Measurements from ENCODE around the gene CA5A. TPM values are rescaled to one million over a fixed set of nuclear protein-coding genes. Genes with fewer than 3 reads are reported as not detected.
"Not testable (repeated sequence)": the region's sequence is repeated elsewhere in the genome, so short reads cannot be mapped to it uniquely, and the experiment has no call there.

CA5A gene
- total RNA-seq, 1 donor from 2014 or later = not detected

- Histone ChIP-seq H3K27me3 (no peaks in the 10 kb centered on the region), H3K4me1 (no peaks in the 10 kb centered on the region), H3K36me3 (no peaks in the 10 kb centered on the region), H3K27ac (no peak overlapping the region), H3K4me3 (no peak overlapping the region), H3K9me3 (no peaks in the 10 kb centered on the region)
- TF ChIP-seq CTCF (IDR thresholded peaks at IDR 0.05) = no peak
- intact Hi-C loops (cut with DNase I) = no loop called here
- no peak for DNase-seq (ENCODE audit: low spot score in 2 of 2)
Observed at GRCh38 chr16:87882436-87883019, 53.8 kb downstream of the CA5A start.

- no peaks in the 10 kb centered on the region for H3K36me3 ChIP-seq
- DNase-seq (ENCODE audit: low spot score in 2 of 2) = no peak
- intact Hi-C loops (cut with DNase I) = no loop called here
- H3K27ac ChIP-seq = no peak overlapping the region
- H3K9me3 ChIP-seq = no peaks in the 10 kb centered on the region
- H3K27me3 ChIP-seq = no peaks in the 10 kb centered on the region
- no peaks in the 10 kb centered on the region for H3K4me1 ChIP-seq
- no peak overlapping the region for H3K4me3 ChIP-seq
- TF ChIP-seq CTCF (IDR thresholded peaks at IDR 0.05) = no peak
Observed at GRCh38 chr16:87881324-87882200, 54.8 kb downstream of the CA5A start.

GRCh38 chr16:87880117-87880696 lies 56.1 kb downstream of the CA5A start:
- no peak for DNase-seq (ENCODE audit: low spot score in 2 of 2)
- H3K4me3 ChIP-seq = no peak overlapping the region
- H3K27ac ChIP-seq = no peak overlapping the region
- H3K27me3 ChIP-seq = no peaks in the 10 kb centered on the region
- TF ChIP-seq CTCF (IDR thresholded peaks at IDR 0.05) = no peak
- H3K9me3 ChIP-seq = no peaks in the 10 kb centered on the region
- no peaks in the 10 kb centered on the region for H3K4me1 ChIP-seq
- H3K36me3 ChIP-seq = no peaks in the 10 kb centered on the region
- intact Hi-C loops (cut with DNase I) = no loop called here

GRCh38 chr16:87879411-87880013 lies 56.8 kb downstream of the CA5A start:
- intact Hi-C loops (cut with DNase I); H3K27ac ChIP-seq; H3K36me3 ChIP-seq; H3K4me3 ChIP-seq; H3K4me1 ChIP-seq; H3K9me3 ChIP-seq; DNase-seq (ENCODE audit: low spot score in 2 of 2); H3K27me3 ChIP-seq: not testable (repeated sequence)

- no peak for TF ChIP-seq CTCF (IDR thresholded peaks at IDR 0.05)
Observed at GRCh38 chr16:87878704-87879103, 57.6 kb downstream of the CA5A start.

More at GRCh38 chr16:87878704-87879103, 57.6 kb downstream of the CA5A start:
- H3K36me3 ChIP-seq = no peaks in the 10 kb centered on the region
- DNase-seq (ENCODE audit: low spot score in 2 of 2) = no peak
- H3K27ac ChIP-seq = no peak overlapping the region
- no peak overlapping the region for H3K4me3 ChIP-seq
- intact Hi-C loops (cut with DNase I) = no loop called here
- H3K9me3 ChIP-seq = no peaks in the 10 kb centered on the region
- H3K27me3 ChIP-seq = no peaks in the 10 kb centered on the region
- H3K4me1 ChIP-seq = no peaks in the 10 kb centered on the region
